ENCODE data around the gene RPL39L.

- TF ChIP-seq POLR2A (IDR thresholded peaks at IDR 0.05; ENCODE audit: low read depth, low read length) (no peak), CTCF (IDR thresholded peaks at IDR 0.05 in 2 of 3, conservative IDR thresholded peaks at IDR 0.05 in 1 of 3; ENCODE audit: control insufficient read depth in 2 of 3, extremely low read depth in 1 of 3, insufficient read depth in 1 of 3, low read depth in 3 of 3, low read length in 3 of 3) (no peak), EZH2 (IDR thresholded peaks at IDR 0.05; ENCODE audit: borderline replicate concordance, control insufficient read depth, low read depth, low read length) (no peak)
These were observed 42.3 kb upstream of the RPL39L start for GRCh38 chr3:187181454-187182170.

Data from GM12878 (cell line).